Measurements from ENCODE around the gene SVOP.

DNA sequence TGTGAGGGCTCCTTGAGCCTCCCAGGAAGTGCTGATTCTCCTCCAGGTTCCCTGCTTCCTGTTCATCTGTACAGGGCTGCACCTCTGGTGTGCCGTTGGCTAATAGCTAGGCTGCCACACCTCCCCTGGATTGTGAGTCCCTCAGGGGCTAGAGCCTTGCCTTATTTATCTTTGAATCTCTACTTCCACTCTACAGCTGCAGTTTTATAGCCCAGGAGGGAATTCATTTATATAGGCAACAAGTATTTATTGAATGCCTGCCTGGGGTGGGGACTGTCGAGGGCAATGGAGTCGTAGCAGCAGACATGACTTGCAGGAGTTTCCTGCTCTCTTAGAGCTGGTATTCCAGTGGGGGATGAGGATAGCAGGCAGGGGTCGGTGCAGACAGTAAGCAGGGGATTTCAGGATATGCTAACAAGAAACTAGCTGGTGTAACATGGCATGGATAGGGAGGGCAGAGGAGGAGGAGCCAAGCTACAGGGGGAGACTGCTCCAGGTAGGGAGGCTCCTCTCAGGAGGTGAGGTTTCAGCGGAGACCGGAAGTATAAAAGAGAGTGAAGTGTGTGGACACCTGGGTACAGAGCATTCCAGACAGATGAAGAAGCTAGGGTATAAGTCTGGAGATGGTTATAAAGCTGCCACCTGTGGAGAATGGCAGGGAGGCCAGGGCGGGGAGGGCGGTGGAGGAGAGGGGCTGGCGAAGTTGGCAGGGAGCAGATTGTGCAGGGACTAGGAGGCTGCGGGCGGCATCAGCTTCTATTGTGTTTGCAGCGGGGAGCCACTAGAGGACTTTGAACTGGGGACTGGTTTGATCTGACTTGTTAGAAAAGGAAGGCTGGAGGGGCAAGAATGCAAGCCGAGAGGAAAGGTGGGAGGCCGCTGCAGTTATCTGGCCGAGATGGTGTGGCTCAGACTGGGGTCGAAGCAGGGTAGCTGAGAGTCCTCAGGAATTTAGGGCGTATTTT is 48.7 kb upstream of the SVOP start:
- TF ChIP-seq, protein P1, sequence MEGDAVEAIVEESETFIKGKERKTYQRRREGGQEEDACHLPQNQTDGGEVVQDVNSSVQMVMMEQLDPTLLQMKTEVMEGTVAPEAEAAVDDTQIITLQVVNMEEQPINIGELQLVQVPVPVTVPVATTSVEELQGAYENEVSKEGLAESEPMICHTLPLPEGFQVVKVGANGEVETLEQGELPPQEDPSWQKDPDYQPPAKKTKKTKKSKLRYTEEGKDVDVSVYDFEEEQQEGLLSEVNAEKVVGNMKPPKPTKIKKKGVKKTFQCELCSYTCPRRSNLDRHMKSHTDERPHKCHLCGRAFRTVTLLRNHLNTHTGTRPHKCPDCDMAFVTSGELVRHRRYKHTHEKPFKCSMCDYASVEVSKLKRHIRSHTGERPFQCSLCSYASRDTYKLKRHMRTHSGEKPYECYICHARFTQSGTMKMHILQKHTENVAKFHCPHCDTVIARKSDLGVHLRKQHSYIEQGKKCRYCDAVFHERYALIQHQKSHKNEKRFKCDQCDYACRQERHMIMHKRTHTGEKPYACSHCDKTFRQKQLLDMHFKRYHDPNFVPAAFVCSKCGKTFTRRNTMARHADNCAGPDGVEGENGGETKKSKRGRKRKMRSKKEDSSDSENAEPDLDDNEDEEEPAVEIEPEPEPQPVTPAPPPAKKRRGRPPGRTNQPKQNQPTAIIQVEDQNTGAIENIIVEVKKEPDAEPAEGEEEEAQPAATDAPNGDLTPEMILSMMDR (IDR thresholded peaks at IDR 0.05; ENCODE audit: low read depth, low read length) = no peak
- TF ChIP-seq EZH2phosphoT487 (IDR thresholded peaks at IDR 0.05; ENCODE audit: low read depth) = no peak
